NCI-H1105 treated with DMSO at 0.1 percent for 48 hours (cell line): ENCODE data around the gene FNBP1L.

ENCODE experiments used
- DNase-seq: peaks from one replicate; lab custom pipeline; 2025; lab: John Stamatoyannopoulos, UW

Gene FNBP1L

DNA sequence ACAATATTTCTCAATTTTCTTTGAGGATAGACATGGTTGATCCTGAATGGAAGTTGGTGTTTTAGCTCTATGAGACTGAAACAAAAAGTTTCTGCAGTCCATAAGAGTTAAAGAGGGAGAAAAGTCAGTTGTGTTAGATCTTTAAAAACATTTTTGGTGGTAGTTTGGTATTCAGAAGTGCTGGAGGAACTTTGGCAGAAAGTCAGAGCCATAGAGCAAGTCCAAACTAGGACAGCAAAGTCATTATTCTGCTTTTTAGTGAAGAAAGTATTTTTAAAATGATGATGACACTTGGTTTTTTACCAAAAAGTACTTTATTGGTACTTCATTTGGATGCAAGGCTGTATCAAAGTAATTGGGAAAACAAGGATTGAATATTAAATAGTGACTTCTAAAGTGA, 41.8 kb downstream of the FNBP1L start:
- DNase-seq, result no peak

DNA sequence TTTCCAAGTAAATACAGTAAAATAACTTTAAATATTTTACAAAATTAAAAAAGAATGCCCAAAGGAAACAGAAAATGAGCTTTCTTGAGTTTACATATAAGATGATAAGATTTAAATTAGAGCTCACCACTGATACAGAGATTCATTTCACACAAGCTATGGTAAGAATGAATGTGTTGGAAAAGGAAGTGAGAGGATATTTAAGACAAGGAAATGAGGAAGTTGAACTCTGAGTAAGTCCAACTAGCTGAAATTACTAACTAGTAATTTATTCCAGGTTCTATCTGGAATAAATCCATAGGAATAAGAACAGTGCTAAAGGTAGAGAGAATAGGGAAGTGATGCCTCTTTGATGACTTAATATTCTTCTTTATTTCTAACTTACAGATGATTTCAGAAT, 42.4 kb downstream of the FNBP1L start:
- no peak for DNase-seq

DNA sequence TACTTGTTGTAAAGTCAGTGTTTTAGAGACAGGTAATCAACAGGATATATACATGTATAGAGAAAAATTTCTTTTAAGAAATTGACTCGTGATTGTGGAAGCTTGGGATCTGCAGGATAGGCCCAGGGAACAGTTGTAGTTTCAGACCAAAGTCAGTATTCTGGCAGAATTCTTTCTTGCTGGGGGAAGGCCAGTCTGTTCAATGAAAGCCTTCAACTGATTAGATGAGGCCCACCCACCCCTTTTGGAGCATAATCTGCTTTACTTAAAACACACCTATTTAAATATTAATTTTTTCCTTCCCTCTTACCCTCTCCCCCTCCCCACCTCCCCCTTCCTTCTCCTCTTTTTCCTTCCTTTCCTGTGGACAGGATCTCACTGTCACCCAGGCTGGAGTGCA, 48.0 kb downstream of the FNBP1L start:
- no peak for DNase-seq

DNA sequence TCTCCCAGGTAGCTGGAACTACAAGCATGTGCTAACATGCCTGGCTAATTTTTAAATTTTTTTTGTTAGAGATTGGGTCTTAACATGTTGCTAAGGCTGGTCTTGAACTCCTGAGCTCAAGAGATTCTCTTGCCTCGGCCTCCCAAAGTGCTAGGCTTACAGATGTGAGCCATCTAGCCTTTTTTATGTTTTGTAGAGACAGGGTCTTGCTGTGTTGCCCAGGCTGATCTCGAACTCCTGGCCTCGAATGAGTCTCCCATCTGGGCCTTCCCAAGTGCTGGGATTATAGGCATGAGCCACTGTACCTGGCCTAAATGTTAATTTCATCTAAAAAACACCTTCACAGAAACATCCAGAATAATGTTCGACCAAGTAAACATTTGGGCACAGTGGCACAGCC, 48.6 kb downstream of the FNBP1L start:
- DNase-seq, result no peak

DNA sequence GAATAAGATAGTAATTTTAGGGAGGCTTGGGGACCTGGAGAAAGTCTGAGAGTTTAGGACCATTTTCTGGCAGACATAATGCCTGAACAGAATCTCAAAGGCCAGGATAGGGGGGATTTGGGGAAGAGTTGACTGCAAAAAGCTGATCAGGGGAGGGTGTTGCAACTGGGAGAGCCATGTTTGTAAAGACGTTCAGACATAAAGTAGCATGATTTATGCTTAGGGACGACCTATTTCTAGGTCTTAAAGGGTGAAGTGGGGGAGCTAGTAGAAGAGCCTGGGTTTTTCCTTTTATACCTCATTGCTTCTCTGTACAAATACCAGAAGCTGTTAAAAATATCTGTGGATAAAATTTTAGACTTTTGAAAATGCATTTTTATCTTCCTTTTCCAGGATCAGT, 51.2 kb downstream of the FNBP1L start:
- no peak for DNase-seq

DNA sequence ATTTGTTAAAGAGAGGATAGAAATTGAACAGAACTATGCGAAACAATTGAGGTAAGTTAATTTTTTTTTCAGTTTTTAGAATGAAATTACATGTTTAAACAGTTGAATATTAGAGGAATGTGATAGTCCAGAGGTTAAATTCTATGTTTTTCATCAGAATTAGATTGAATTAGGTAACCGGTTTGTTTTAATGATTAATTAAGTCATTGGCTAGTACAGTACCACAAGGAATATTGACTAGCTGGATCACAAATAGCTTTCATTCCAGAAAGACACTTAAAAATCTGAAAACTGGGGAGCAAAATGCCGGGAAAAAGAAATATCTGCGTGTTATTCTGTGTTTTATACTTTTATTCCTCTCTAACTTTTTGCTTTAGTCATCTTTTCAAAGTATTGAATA, 51.6 kb downstream of the FNBP1L start:
- no peak for DNase-seq

DNA sequence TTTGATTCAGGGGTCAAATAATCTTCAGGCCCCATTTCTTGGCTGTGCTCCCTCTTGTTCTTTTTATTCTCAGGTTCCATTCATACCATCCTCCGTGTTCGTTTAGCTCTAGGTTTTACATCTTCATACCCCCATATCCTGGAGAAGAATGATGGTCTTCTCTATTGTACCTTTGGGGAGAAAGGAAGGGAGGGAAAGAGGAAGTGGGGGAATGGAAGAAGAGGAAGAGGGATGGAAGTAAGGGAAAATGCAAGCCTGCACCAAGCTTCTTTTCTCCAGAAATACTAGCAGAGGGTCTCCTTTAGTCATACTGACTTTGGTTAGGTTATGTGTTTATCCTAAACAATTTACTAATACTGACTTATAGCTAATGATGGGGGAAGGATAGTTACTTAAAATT, 52.4 kb downstream of the FNBP1L start:
- DNase-seq, result no peak

DNA sequence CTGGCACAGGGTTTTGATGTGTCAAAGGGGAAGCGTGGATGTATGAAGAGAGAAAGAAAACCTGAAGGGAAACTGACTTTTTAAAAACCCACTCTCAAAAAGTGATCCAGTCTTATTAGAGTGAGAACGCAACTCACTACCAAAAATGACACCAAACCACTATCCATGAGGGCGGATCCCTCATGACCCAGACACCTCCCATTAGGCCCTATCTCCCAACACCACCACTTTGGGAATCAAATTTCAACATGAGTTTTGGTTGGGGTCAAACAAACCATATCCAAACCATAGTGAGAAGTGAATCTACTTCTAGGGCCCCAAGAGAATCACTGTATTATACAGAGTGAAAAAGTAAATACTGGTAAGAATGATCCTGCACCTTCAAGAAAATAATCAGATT, 53.5 kb downstream of the FNBP1L start:
- DNase-seq, result no peak

DNA sequence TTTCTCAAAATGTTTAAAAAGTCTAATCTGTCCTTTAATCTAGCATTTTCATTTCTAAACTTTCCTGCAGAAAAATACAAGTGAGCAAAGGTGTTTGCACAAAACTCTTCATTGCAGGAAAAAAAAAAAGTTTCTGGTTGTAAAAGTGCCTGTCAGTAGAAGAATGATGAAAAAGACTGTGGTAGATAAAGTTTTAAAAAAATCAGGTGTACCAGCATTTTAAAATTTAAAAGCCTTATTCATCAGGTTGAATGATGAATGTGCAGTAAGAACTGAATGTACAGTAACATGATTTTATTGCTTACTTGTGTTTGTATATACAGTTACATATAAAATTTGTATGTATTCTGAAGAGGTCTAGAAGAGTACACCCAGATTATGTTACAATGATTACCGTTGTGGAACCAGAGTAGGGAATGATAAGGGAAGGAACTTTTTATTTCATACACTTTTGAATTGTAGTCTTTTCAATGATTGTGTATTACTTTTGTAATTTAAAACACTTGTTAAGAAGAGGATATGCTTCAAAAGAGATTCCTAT, 54.0 kb downstream of the FNBP1L start:
- DNase-seq, result no peak

DNA sequence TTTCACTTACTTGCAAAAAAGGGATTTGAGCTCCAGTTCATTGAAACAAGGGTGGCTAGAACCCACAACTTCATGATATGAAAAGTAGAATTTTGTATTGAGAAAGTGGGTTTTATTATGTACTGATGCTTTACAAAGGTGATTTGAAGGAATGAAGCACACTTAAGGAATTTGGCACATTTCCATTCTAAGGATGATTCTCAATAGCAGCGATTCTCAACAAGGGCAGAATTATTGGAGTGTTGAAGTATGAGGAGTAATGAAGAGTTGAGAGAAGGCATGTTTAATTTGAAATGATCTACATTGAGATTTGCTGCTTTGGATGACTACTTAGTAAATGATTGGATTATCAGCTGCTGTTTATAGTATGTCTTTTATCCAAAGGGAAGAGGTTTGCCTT, 54.7 kb downstream of the FNBP1L start:
- no peak for DNase-seq

DNA sequence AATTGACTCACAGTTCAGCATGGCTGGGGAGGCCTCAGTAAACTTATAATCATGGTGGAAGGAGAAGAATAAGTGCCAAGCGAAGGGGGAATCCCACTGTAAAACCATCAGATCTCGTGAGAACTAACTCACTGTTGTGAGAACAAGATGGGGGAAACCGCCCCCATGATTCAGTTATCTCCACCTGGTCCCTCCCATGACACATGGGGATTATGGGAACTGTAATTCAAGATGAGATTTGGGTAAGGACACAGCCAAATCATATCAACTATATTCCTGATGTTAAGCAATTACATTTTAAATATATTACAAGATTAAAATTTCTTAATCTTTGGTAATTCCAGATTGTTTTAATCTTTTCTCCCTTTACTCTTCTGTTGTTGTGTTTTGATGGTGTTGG, 55.2 kb downstream of the FNBP1L start:
- no peak for DNase-seq

DNA sequence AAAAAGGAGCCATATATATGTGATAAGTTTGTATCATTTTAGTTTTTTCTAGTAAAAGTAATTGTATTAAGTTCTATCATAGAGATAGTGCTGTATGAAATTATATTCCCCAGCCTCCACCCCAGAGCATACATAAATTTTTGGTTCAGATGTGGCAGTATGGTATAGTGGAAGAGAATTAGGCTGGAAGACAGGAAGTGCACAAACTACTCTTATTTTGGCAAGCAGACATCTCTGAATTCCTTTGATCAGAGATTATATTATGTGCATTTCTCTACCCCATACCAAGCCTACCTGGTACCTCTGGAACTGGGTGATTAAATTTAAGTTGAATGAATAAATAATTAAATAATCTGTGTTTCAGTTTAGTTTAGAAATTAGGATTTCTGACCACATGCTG, 55.9 kb downstream of the FNBP1L start:
- no peak for DNase-seq

DNA sequence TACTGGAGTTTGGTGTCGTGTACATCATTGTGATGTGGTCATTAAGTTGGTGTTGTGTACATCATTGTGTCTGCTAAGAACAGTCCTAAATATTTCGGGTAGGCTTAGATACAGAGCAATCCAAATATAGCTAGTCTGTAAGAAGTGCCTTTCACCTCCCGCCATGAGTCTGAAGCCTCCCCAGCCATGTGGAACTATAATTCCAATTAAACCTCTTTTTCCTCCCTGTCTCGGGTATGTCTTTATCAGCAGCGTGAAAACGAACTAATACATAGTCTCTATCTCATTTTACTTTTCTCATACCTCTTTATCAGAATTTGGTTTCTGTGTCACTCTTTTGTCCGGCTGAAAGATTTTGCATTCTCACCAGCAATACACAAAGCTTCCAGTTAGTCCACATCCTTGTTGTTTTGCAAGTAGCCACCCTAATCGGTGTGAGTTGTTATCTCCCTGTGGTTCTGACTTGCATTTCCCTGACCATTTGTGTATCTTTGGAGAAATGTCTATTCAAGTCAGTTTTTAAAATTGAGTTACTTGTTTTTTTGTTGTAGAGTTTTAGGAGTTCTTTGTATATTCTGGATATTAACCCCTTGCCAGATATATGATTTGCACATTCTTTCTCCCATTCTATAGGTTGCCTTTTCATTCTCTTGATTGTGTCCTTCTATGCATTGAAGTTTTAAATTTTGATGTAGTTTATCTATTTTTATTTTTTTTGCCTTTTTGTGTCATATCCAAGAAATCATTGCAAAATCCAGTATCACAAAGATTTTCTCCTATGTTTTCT, 56.5 kb downstream of the FNBP1L start:
- no peak for DNase-seq

DNA sequence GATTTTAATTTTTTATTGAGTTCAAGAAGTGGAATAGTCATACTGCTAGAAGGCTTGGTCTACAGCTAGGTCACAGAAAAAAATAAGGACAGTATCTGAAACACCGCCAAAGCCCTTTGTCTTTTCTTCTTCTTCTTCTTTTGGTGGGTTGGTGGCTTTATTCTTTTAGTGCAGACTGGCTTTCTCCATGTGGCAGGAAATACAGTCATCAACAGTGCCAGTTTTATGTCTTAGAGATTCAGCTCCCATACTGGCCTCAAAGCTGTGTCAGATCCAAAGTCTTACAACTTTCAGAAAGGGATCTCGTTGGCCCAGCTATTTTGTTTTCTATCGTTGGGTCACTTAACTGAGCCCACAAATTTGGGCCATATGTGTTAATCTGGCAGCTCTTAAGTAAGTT, 58.2 kb downstream of the FNBP1L start:
- DNase-seq, result no peak

DNA sequence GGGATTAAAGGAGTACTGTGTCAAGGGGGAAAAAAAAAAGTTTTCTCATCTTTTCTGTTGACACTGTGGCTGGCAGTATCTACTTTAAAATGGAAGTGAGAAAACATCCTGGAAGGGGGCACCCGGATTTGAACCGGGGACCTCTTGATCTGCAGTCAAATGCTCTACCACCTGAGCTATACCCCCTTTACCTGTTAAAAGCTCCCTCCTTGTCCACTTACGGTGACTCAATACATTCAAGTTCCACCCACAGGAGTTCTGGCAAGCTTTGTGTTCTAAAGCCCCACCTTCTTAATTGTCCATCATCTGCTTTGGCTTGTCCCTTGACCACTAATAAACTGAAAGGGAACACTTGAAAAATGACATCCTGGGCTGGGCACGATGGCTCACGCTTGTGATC, 68.2 kb downstream of the FNBP1L start:
- DNase-seq, result no peak

DNA sequence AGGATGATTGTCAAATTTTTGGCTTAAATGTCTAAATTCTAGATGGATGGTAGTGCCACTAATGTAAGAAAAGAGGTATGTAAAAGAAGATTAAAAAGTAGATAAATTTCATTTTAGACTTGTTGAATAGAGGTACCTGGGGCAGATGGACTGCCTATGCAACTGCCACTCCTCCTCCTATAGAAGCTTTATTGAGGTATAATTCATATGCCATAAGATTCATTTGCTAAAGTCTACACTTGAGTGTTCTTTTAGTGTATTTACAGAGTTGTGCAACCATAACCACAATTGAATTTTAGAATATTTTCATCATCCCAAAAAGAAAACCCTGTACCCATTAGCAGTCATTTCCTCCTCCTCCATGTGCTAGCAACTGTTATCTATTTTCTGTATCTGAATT, 70.6 kb downstream of the FNBP1L start:
- DNase-seq, result no peak

DNA sequence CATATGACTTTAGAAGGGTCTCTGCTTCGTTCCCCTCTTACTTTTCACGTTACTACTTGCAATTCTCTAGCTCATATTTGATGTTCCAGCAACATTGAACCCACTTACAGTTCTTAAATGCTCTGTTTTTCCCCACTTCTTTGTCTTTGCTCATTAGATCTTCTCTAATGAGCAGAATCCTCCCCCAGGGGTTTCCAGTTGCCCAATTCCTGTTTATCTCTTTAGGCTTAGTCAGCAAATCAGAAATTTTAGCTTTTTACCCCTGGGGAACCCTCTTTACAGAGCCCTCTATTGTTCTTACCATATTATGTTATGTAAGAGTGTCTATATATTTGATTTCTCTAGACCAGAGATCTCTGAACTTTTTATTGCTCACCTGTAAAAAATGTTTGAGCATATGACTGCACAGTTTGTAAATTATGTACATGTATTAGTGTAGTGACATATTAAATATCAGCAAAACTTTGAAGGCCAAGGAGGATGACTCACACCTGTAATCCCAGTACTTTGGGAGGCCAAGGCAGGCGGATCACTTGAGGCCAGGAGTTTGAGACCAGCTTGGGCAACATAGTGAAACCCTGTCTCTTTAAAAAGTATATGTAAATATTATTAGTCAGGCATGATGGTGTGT, 71.4 kb downstream of the FNBP1L start:
- DNase-seq, result no peak

DNA sequence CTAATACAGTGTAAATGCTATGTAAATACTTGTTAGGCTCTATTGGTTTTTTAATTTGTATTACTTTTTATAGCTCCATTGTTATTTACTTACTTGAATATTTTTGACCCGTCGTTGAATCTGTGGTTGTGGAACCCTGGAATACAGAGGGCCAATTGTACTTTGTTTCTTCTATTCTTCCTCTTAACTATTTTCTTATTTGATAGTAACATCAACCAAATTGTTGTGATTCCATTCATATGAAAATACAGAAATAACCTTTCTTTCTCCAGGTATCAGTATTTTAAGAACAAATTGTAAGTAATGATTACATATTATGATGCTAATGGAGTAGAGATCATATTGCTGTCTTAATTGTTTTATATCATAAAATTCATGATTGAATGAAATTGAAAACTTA, 73.7 kb downstream of the FNBP1L start:
- DNase-seq, result no peak

DNA sequence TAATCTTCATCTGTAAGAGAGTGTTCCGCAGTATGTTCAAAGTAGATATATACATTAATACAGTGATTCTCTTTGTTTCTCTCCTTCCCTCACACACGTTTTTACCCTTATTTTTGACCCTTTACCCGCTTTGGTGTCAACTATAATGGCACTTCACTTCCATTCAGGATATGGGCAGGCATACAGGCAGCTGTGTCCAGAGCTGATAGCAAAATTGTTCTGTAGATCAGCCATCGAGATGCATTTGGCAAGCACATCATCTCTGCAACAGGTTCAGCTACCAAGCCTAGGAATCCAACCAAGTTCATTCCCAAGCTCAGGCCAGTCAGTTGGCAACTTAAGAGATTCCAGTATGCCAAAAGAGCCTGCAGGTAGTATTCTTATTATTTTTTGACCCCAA, 74.8 kb downstream of the FNBP1L start:
- no peak for DNase-seq

DNA sequence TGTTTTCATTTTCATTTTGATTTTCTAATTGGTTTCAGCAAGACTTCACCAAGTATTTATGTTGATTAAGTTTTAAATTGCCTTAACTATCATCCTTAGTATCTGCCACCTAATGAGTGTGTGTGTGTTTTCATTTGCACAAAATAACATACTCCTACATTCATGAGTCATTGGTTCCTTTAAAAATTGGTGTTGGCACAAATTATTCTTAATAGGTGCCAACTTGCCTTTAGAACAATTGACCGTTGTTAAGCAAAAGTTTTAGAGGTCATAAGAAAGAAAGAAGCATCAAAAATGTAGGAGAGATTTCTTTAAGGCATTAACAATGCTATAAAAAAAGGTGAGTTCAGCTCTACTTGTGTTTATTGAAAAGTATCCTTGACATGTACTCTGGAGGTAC, 77.5 kb downstream of the FNBP1L start:
- no peak for DNase-seq

DNA sequence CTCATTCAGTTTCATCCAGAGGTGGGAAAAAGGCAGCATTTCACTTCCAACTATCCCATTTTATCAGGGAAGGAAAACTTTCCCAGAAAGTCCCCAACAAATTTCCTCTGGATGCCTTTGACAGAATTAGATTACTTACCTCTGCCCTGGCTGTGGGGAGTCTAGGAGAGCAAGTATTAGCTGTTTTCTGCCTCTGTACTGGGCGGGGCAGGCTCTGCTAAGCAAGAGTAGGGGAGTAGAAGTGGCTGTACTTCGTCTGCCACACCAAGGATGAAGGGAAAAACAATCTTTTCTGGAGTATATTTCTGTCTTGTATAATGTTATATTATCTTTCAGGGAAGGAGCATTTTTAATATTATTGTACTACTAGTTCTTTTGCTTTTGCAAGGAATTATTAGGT, 78.5 kb downstream of the FNBP1L start:
- DNase-seq, result no peak

DNA sequence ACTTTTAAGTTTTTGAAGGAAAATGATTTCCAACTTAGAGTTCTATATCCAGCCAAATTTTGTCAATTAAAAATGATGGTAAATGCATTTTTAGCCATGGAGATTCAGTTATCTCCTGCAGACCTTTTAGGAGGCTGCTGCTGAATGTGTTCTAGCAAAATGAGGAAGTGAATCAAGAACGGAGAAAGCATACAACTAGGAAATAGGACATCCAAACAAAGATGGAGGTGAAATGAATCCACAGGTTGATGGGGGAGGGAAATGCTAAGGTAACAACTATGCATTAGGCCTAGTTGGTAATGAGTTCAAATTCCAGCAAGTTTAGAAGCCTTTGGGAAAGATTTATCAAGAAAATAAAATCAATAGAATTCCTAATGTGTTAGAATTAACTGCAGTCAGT, 80.5 kb downstream of the FNBP1L start:
- no peak for DNase-seq

DNA sequence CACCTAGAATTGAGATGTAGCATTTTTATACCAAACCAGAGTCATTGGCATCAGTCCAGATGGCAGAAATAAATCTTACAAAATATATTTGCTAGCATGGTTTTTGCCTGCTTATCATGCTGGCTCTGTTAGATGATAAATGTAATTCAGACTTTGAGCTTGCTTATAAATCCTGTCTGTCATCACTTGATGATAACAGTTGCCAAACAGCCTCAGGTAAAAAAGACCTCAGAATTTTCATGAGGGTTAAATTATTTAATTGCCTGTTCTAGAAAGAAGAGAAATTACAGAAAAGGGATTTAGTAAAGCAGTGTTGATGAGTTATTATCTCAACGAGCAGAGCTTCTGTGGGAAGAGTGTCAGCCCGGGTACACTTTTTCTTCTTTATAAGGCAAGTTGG, 83.3 kb downstream of the FNBP1L start:
- DNase-seq, result peak; percentile 44
